SU-DHL-6 (cell line): Measurements from ENCODE around the gene CREBBP.

Experiments
- H2AFZ ChIP-seq: fragments of 200-600 bp; sonication (generic); 2 replicates; pipeline ENCODE4 v1.6.1; 2014; ENCODE audit warnings: low read depth, mild to moderate bottlenecking, moderate library complexity, mixed read lengths, antibody characterized with exemption, low read length; ENCODE audit not compliant: severe bottlenecking
- H3F3A ChIP-seq: fragments of 200-600 bp; shearing (Covaris generic); 2 replicates; pipeline ENCODE4 v1.6.0; 2016; ENCODE audit warnings: antibody characterized with exemption, mild to moderate bottlenecking; ENCODE audit not compliant: insufficient read depth
- H3K27ac ChIP-seq: fragments of 200-600 bp; sonication (generic); 2 replicates; pipeline ENCODE4 v1.5.1; 2016; ENCODE audit warnings: low read depth, mild to moderate bottlenecking, low read length, moderate library complexity, mixed read lengths
- H3K27me3 ChIP-seq: fragments of 200-600 bp; sonication (generic), shearing (Covaris generic); 2 replicates; pipeline ENCODE4 v1.6.0; 2014; ENCODE audit warnings: mild to moderate bottlenecking, low read length
- H3K36me3 ChIP-seq: fragments of 200-600 bp; sonication (generic); 2 replicates; pipeline ENCODE4 v1.6.1; 2014; ENCODE audit warnings: mild to moderate bottlenecking, low read length, mixed read lengths
- H3K4me2 ChIP-seq: fragments of 300-600, 200-600 bp; shearing (Covaris generic), sonication (generic); 2 replicates; pipeline ENCODE4 v1.6.0; 2014; ENCODE audit warnings: low read length, low read depth, mild to moderate bottlenecking; ENCODE audit not compliant: poor library complexity, severe bottlenecking
- H3K4me3 ChIP-seq: fragments of 200-600 bp; sonication (generic); 2 replicates; pipeline ENCODE4 v1.5.1; 2014; ENCODE audit warnings: antibody characterized with exemption, low read length, mild to moderate bottlenecking, mixed read lengths; ENCODE audit not compliant: insufficient read depth, poor library complexity, severe bottlenecking
- H3K79me2 ChIP-seq: fragments of 200-600 bp; sonication (generic); 2 replicates; pipeline ENCODE4 v1.6.1; 2014; ENCODE audit warnings: mild to moderate bottlenecking, low read length, moderate library complexity; ENCODE audit not compliant: insufficient read depth
- H3K9ac ChIP-seq: fragments of 200-600 bp; sonication (generic); 2 replicates; pipeline ENCODE4 v1.7.0; 2014; ENCODE audit warnings: mild to moderate bottlenecking, low read length
- H3K9me2 ChIP-seq: fragments of 200-600 bp; sonication (generic); replicated peaks from 2 replicates; pipeline ENCODE4 v1.6.1; 2014; ENCODE audit warnings: low read length; ENCODE audit not compliant: insufficient read depth
- H3K9me3 ChIP-seq: fragments of 200-600 bp; sonication (generic); 2 replicates; pipeline ENCODE4 v1.6.1; 2014; ENCODE audit warnings: low read length, mixed read lengths; ENCODE audit not compliant: insufficient read depth
- H4K20me1 ChIP-seq: fragments of 200-600 bp; sonication (generic); 2 replicates; pipeline ENCODE4 v1.6.1; 2014; ENCODE audit warnings: low read depth, mild to moderate bottlenecking, antibody characterized with exemption, low read length, moderate library complexity, mixed read lengths
- EZH2phosphoT487 ChIP-seq: fragments of 200-600 bp; sonication (generic), shearing (Covaris generic); conservative IDR thresholded peaks from 2 replicates; pipeline ENCODE4 v1.6.1; 2018; ENCODE audit warnings: mild to moderate bottlenecking, antibody characterized with exemption, low read length, moderate library complexity, mixed read lengths
- TF ChIP-seq, protein P1 (sequence below): fragments of 200-600 bp; sonication (generic); IDR thresholded peaks from one replicate; pipeline ENCODE4 v1.5.1; 2017; ENCODE audit warnings: antibody characterized with exemption, mild to moderate bottlenecking, low read length, moderate library complexity; ENCODE audit not compliant: insufficient read depth, poor library complexity, severe bottlenecking

Gene CREBBP

DNA sequence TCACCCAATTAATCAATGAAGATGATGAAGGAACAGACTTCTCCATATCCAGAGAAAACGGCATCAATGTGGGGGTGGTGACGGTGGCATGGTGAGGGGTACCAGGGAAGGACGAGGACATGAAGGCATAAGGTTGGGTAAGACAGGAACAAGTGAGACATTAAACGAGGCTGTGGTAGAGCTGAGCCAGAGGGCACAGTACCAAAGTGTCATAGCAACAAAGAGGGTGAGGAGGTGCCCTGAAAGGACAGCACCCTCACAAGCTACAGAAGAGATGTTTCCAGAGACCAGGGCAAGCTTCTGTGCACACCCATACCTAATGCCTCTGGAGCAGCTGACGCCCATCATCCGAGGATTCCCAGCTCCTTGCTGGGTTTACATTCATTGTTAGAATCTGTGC, 105.7 kb downstream of the CREBBP start:
- Histone ChIP-seq H3K9me3 (no peaks in the 10 kb centered on the region), H3K9me2 (no peaks in the 10 kb centered on the region), H2AFZ (no peak overlapping the region), H3K27me3 (no peaks in the 10 kb centered on the region), H3K36me3 (peaks cover 14% of the 10 kb centered on the region; the same call in 1 of the 2 replicates), H3K4me2 (no peak overlapping the region), H3K4me3 (no peak overlapping the region), H4K20me1 (no peaks in the 10 kb centered on the region), H3F3A (0 out of 2 replicates have a peak, but pooled peaks cover 4% of the 10 kb centered on the region), H3K27ac (no peak overlapping the region), H3K79me2 (peaks cover 5% of the 10 kb centered on the region; the same call in 1 of the 2 replicates), H3K9ac (no peak overlapping the region)
- TF ChIP-seq, protein P1, sequence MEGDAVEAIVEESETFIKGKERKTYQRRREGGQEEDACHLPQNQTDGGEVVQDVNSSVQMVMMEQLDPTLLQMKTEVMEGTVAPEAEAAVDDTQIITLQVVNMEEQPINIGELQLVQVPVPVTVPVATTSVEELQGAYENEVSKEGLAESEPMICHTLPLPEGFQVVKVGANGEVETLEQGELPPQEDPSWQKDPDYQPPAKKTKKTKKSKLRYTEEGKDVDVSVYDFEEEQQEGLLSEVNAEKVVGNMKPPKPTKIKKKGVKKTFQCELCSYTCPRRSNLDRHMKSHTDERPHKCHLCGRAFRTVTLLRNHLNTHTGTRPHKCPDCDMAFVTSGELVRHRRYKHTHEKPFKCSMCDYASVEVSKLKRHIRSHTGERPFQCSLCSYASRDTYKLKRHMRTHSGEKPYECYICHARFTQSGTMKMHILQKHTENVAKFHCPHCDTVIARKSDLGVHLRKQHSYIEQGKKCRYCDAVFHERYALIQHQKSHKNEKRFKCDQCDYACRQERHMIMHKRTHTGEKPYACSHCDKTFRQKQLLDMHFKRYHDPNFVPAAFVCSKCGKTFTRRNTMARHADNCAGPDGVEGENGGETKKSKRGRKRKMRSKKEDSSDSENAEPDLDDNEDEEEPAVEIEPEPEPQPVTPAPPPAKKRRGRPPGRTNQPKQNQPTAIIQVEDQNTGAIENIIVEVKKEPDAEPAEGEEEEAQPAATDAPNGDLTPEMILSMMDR = no peak
- no peak for TF ChIP-seq EZH2phosphoT487

DNA sequence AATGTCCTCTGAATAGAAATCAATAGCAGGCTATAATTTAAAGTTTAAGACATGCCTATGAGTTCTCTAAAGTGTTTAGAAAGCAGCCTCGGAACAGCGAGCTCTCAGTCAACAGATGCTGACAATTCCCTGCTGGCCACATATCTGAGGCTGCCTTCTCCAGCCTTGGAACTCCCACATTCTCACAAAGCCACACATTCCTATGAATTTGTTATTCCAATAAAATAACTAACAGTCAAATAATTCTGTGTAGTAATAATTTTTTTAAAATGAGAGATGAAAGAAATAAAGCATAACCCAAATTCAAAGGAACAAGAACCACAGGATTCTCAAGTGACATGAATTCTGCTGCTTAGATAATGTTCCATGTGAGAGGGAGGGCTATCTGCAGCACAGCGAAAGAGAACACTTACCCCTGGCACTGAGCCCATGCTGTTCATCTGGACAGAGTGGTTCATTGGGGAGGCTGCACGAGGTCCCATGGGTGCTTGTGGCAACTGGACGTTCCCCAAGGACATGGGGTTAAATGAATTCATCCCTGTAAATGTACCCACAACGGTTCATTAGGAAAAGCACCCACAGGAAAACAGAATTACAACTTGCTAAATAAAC, 106.3 kb downstream of the CREBBP start:
- Histone ChIP-seq H3K9ac (no peak overlapping the region), H2AFZ (no peak overlapping the region), H4K20me1 (no peaks in the 10 kb centered on the region), H3K4me3 (no peak overlapping the region), H3K9me2 (no peaks in the 10 kb centered on the region), H3K9me3 (no peaks in the 10 kb centered on the region), H3K79me2 (peaks cover 5% of the 10 kb centered on the region; the same call in 1 of the 2 replicates), H3F3A (0 out of 2 replicates have a peak, but pooled peaks cover 4% of the 10 kb centered on the region), H3K27me3 (no peaks in the 10 kb centered on the region), H3K27ac (no peak overlapping the region), H3K4me2 (no peak overlapping the region), H3K36me3 (peaks cover 14% of the 10 kb centered on the region; the same call in 1 of the 2 replicates)
- TF ChIP-seq, protein P1 = no peak
- no peak for TF ChIP-seq EZH2phosphoT487

DNA sequence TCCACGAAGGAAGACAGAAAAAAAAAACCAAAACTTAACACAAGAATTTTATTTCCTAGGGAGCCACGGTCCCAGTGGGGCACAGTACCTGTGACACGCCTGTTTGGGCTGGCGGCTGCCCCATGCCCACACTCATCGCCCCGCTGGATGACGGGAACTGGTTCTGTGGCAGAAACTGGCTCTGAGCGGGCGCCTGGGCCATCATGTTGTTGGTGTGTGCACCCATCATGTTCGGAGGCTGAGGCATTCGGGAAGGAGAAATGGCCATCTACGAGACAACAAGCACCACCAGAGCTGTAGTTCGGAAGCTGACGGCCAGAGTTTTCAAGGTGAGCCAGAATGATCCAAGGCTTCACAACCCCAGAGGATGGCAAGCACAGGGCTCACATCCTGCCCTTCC, 106.8 kb downstream of the CREBBP start:
- TF ChIP-seq EZH2phosphoT487 = no peak
- TF ChIP-seq, protein P1 = no peak
- Histone ChIP-seq H3K27me3 (no peaks in the 10 kb centered on the region), H3K9ac (no peak overlapping the region), H3K4me3 (no peak overlapping the region), H3K79me2 (peaks cover 5% of the 10 kb centered on the region; the same call in 1 of the 2 replicates), H4K20me1 (no peaks in the 10 kb centered on the region), H3K4me2 (no peak overlapping the region), H3K9me2 (no peaks in the 10 kb centered on the region), H3K27ac (no peak overlapping the region), H3K36me3 (peaks cover 17% of the 10 kb centered on the region; the same call in 1 of the 2 replicates), H3F3A (0 out of 2 replicates have a peak, but pooled peaks cover 4% of the 10 kb centered on the region), H2AFZ (no peak overlapping the region), H3K9me3 (no peaks in the 10 kb centered on the region)
